HepG2 (cell line): ENCODE results near the gene TSC22D1. TPM values are rescaled to one million over a fixed set of nuclear protein-coding genes. Genes with fewer than 3 reads are reported as not detected.

Experiments used
- CREM ChIP-seq, 2 experiments: sonication (generic) in 1 of 2; formaldehyde crosslinking in 1 of 2; IDR thresholded peaks; 2 replicates each; pipeline versions ENCODE4 v1.4.0 to v1.6.1; 2016 to 2020; ENCODE audit warnings: antibody characterized with exemption in 1 of 2, mild to moderate bottlenecking in 1 of 2, missing genetic modification reagents in 1 of 2
- ETV6 ChIP-seq: sonication (generic); formaldehyde crosslinking; conservative IDR thresholded peaks from 2 replicates; pipeline ENCODE4 v1.4.0; 2020; ENCODE audit warnings: missing genetic modification reagents
- FOXA1 ChIP-seq, 2 experiments: fragments of 450-650 bp in 1 of 2; sonication (generic) in 1 of 2; formaldehyde crosslinking in 1 of 2; IDR thresholded peaks; 2 replicates each; pipeline versions ENCODE4 v1.4.0 to v1.6.1; 2016 to 2020; ENCODE audit warnings: missing genetic modification reagents in 1 of 2
- FOXC1 ChIP-seq: sonication (generic); formaldehyde crosslinking; IDR thresholded peaks from 2 replicates; pipeline ENCODE4 v1.8.0; 2022; ENCODE audit warnings: mild to moderate bottlenecking, missing genetic modification reagents, borderline replicate concordance
- GABPB1 ChIP-seq: IDR thresholded peaks from 2 replicates; pipeline ENCODE4 v1.6.1; 2016; ENCODE audit warnings: mild to moderate bottlenecking, missing genetic modification reagents, moderate library complexity, missing compliant biosample characterization
- HDAC6 ChIP-seq: fragments of 200-600 bp; sonication (generic); IDR thresholded peaks from 2 replicates; pipeline ENCODE4 v1.7.0; 2017; ENCODE audit warnings: mild to moderate bottlenecking, antibody characterized with exemption, low read length, low read depth
- KDM2A ChIP-seq: sonication (generic); formaldehyde crosslinking; IDR thresholded peaks from 2 replicates; pipeline ENCODE4 v1.4.0; 2020; ENCODE audit warnings: low read depth, missing genetic modification reagents, borderline replicate concordance
- MEF2D ChIP-seq: sonication (generic); formaldehyde crosslinking; IDR thresholded peaks from 2 replicates; pipeline ENCODE4 v1.5.1; 2020; ENCODE audit warnings: mild to moderate bottlenecking, missing genetic modification reagents
- MIER3 ChIP-seq: IDR thresholded peaks from 2 replicates; pipeline ENCODE4 v1.6.1; 2016; ENCODE audit warnings: missing compliant biosample characterization, borderline replicate concordance
- POLR2A ChIP-seq, 2 experiments: IDR thresholded peaks; 2 replicates each; pipeline ENCODE4 v1.6.1; 2011; ENCODE audit warnings: low read depth in 2 of 2, low read length in 2 of 2, mild to moderate bottlenecking in 1 of 2, moderate library complexity in 1 of 2; ENCODE audit not compliant: insufficient read depth in 1 of 2
- POLR2AphosphoS5 ChIP-seq: IDR thresholded peaks from 2 replicates; pipeline ENCODE4 v1.6.1; 2012; ENCODE audit warnings: low read depth, low read length
- RARA ChIP-seq: IDR thresholded peaks from 2 replicates; pipeline ENCODE4 v1.6.1; 2016; ENCODE audit warnings: missing genetic modification reagents, missing compliant biosample characterization
- SAP130 ChIP-seq: IDR thresholded peaks from 2 replicates; pipeline ENCODE4 v1.6.1; 2016; ENCODE audit warnings: low read depth
- SNRNP70 ChIP-seq: fragments of 200-400 bp; formaldehyde crosslinking; IDR thresholded peaks from 2 replicates; pipeline ENCODE4 v1.6.1; 2017; ENCODE audit warnings: mild to moderate bottlenecking, low read depth, low read length, moderate library complexity
- SRSF9 ChIP-seq: fragments of 200-400 bp; formaldehyde crosslinking; IDR thresholded peaks from 2 replicates; pipeline ENCODE4 v1.6.1; 2018; ENCODE audit warnings: borderline replicate concordance, mild to moderate bottlenecking, low read depth, low read length; ENCODE audit not compliant: insufficient read depth, poor library complexity, severe bottlenecking
- TBX2 ChIP-seq: sonication (generic); formaldehyde crosslinking; IDR thresholded peaks from 2 replicates; pipeline ENCODE4 v1.5.0; 2020; ENCODE audit warnings: missing genetic modification reagents, mild to moderate bottlenecking, borderline replicate concordance
- TGIF2 ChIP-seq: IDR thresholded peaks from 2 replicates; pipeline ENCODE4 v1.6.1; 2016; ENCODE audit warnings: control low read depth, missing compliant biosample characterization
- ZBTB21 ChIP-seq: sonication (generic); formaldehyde crosslinking; IDR thresholded peaks from 2 replicates; pipeline ENCODE4 v1.4.0; 2020; ENCODE audit warnings: missing genetic modification reagents
- ZFP1 ChIP-seq: IDR thresholded peaks from 2 replicates; pipeline ENCODE4 v1.6.1; 2016
- ZIK1 ChIP-seq: sonication (generic); formaldehyde crosslinking; IDR thresholded peaks from 2 replicates; pipeline ENCODE4 v1.5.0; 2020; ENCODE audit warnings: mild to moderate bottlenecking, low read depth, missing genetic modification reagents, borderline replicate concordance
- ZMYM4 ChIP-seq: sonication (generic); formaldehyde crosslinking; IDR thresholded peaks from 2 replicates; pipeline ENCODE4 v1.8.1; 2023; ENCODE audit warnings: mild to moderate bottlenecking, missing genetic modification reagents
- ZNF672 ChIP-seq: sonication (generic); formaldehyde crosslinking; IDR thresholded peaks from 2 replicates; pipeline ENCODE4 v1.8.1; 2022; ENCODE audit warnings: missing genetic modification reagents
- ZNF780A ChIP-seq: sonication (generic); formaldehyde crosslinking; IDR thresholded peaks from 2 replicates; pipeline ENCODE4 v1.8.0; 2022; ENCODE audit warnings: mild to moderate bottlenecking, missing genetic modification reagents, moderate library complexity
- ZSCAN29 ChIP-seq: sonication (generic); formaldehyde crosslinking; conservative IDR thresholded peaks from 2 replicates; pipeline ENCODE4 v1.4.0; 2020; ENCODE audit warnings: mild to moderate bottlenecking, missing genetic modification reagents
- polyA plus RNA-seq, 8 experiments: library from polyadenylated mRNA; depleted of rRNA in 3 of 8; stranded (reverse) in 7 of 8; unstranded in 1 of 8; fragments of >200 nt; fragmentation: Illumina TruSeq in 4 of 8; extraction: Trizol in 4 of 8; gene quantifications; 2 replicates each; pipeline versions ENCODE4 v1.2.1 to v1.2.3, GENCODE V29; 2011 to 2016; ENCODE audit warnings: low read depth in 4 of 8, missing spikeins in 1 of 8, mixed read lengths in 1 of 8; ENCODE audit not compliant: insufficient read depth in 1 of 8
- total RNA-seq, 5 experiments: library from RNA; depleted of rRNA; stranded (reverse); fragments of >200 nt; fragmentation: Illumina TruSeq; extraction: Trizol; gene quantifications; 2 replicates each; pipeline ENCODE4 v1.2.3, GENCODE V29; 2016; ENCODE audit warnings: low read depth in 1 of 5
- TF ChIP-seq, protein P1 (sequence below): IDR thresholded peaks from 2 replicates; pipeline ENCODE4 v1.6.1; 2016; ENCODE audit warnings: mild to moderate bottlenecking
- TF ChIP-seq, protein P2 (sequence below): conservative IDR thresholded peaks from 2 replicates; pipeline ENCODE4 v1.6.1; 2018; ENCODE audit warnings: missing genetic modification reagents
- TF ChIP-seq, protein P3 (sequence below): IDR thresholded peaks from 2 replicates; pipeline ENCODE4 v1.6.1; 2016; ENCODE audit warnings: control low read depth

TSC22D1 gene
- total and polyA plus RNA-seq, 2 of the 13 experiments (the other 11 are each of a cell fraction or from before 2014, with no cell fraction given), result 18.4 to 35.7 TPM

DNA sequence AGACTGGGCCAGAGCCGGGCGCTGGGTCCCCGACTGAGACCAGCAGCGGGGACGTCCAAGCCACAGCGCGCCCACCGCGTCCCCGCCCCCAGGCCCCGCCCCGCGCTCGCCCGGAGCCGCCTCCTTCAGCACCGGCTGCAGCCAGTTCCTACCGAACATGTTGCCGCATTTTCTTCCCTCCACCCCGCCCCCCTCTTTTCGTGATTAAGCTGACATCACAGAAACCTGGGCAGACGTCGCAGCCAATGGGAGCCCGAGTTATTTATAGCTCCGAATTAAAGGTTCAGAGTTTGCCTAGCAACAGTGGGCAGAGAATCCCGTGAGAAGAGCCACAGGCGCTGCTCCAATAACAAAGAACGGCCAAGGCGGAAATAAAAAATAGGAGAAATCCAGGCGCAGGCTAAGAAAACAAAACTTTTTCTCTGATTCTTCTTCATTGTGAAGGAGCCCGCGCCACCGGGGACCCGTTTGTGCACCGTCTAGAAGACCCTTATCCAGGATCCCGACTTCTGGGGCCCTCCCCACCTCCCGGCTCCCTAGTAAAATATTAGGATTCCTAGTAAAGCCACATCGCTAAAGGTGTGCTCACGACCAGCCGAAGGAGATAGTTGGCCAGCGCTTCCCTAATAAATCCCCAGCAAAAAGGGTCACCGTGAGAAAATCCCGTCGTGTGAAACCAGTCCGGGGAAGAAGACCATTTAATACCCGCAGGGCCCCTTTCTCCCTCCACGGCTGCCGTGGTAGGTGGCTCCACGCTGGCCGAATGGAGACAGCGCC lies 140.8 kb downstream of the TSC22D1 start (continued):
- TF ChIP-seq, protein P1, sequence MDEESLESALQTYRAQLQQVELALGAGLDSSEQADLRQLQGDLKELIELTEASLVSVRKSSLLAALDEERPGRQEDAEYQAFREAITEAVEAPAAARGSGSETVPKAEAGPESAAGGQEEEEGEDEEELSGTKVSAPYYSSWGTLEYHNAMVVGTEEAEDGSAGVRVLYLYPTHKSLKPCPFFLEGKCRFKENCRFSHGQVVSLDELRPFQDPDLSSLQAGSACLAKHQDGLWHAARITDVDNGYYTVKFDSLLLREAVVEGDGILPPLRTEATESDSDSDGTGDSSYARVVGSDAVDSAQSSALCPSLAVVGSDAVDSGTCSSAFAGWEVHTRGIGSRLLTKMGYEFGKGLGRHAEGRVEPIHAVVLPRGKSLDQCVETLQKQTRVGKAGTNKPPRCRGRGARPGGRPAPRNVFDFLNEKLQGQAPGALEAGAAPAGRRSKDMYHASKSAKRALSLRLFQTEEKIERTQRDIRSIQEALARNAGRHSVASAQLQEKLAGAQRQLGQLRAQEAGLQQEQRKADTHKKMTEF (CRISPR knock-in tag), result no peak
- no peak for TF ChIP-seq RARA (CRISPR knock-in tag)
- no peak for TF ChIP-seq SRSF9
- peak; percentile 31; the same call in 1 of the 2 replicates for TF ChIP-seq ZMYM4
- no peak for TF ChIP-seq ETV6
- peak; percentile 15; the same call in 1 of the 2 replicates for TF ChIP-seq TGIF2 (CRISPR knock-in tag)
- peak; percentile 45; the same call in 1 of the 2 replicates for TF ChIP-seq SAP130 (CRISPR knock-in tag)
- no peak for TF ChIP-seq ZIK1
- peak; percentile 100 for TF ChIP-seq MEF2D (CRISPR knock-in tag)
- peak; percentile 77 for TF ChIP-seq POLR2AphosphoS5
- TF ChIP-seq ZNF780A (CRISPR knock-in tag), result no peak
- TF ChIP-seq POLR2A (IDR thresholded peaks at IDR 0.05; ENCODE audit: insufficient read depth in 1 of 2, low read depth in 2 of 2, low read length in 2 of 2), result peak; percentile 15 to 55; a peak in 2 of 4 replicates
- 0 out of 2 replicates have a peak, but pooled peaks have one; percentile 36 for TF ChIP-seq TBX2 (CRISPR knock-in tag)
- TF ChIP-seq ZNF672 (CRISPR knock-in tag), result no peak
- 0 out of 2 replicates have a peak, but pooled peaks have one; percentile 62 for TF ChIP-seq HDAC6
- TF ChIP-seq GABPB1, result peak; percentile 49
- TF ChIP-seq KDM2A (CRISPR knock-in tag), result no peak
- TF ChIP-seq ZSCAN29, result no peak
- TF ChIP-seq ZBTB21 (CRISPR knock-in tag), result no peak
- TF ChIP-seq, protein P2, sequence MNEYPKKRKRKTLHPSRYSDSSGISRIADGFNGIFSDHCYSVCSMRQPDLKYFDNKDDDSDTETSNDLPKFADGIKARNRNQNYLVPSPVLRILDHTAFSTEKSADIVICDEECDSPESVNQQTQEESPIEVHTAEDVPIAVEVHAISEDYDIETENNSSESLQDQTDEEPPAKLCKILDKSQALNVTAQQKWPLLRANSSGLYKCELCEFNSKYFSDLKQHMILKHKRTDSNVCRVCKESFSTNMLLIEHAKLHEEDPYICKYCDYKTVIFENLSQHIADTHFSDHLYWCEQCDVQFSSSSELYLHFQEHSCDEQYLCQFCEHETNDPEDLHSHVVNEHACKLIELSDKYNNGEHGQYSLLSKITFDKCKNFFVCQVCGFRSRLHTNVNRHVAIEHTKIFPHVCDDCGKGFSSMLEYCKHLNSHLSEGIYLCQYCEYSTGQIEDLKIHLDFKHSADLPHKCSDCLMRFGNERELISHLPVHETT (CRISPR knock-in tag), result no peak
- 0 out of 2 replicates have a peak, but pooled peaks have one; percentile 28 for TF ChIP-seq FOXC1 (CRISPR knock-in tag)
- TF ChIP-seq SNRNP70, result no peak
- no peak for TF ChIP-seq FOXA1 (IDR thresholded peaks at IDR 0.05)
- no peak for TF ChIP-seq FOXA1 (CRISPR knock-in tag; IDR thresholded peaks at IDR 0.05)
- TF ChIP-seq ZFP1 (CRISPR knock-in tag), result no peak
- TF ChIP-seq, protein P3, sequence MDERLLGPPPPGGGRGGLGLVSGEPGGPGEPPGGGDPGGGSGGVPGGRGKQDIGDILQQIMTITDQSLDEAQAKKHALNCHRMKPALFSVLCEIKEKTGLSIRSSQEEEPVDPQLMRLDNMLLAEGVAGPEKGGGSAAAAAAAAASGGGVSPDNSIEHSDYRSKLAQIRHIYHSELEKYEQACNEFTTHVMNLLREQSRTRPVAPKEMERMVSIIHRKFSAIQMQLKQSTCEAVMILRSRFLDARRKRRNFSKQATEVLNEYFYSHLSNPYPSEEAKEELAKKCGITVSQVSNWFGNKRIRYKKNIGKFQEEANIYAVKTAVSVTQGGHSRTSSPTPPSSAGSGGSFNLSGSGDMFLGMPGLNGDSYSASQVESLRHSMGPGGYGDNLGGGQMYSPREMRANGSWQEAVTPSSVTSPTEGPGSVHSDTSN (CRISPR knock-in tag), result no peak
- peak; percentile 62 for TF ChIP-seq CREM (IDR thresholded peaks at IDR 0.05)
- TF ChIP-seq CREM (CRISPR knock-in tag; IDR thresholded peaks at IDR 0.05), result no peak
- no peak for TF ChIP-seq MIER3 (CRISPR knock-in tag)
